HepG2 (cell line): Measurements from ENCODE around the gene SMAD7. TPM values are rescaled to one million over a fixed set of nuclear protein-coding genes. Genes with fewer than 3 reads are reported as not detected.
A peak's percentile ranks its signal among the peaks of the same experiment; 100 is the strongest.

Experiments
- ASH2L ChIP-seq: fragments of 300-600, 200-600 bp; sonication (generic); IDR thresholded peaks from 2 replicates; pipeline ENCODE4 v1.7.0; 2017; ENCODE audit warnings: low read depth, mild to moderate bottlenecking, moderate library complexity, mixed read lengths, low read length; ENCODE audit not compliant: insufficient read length
- CHD4 ChIP-seq: fragments of 200-600 bp; sonication (generic); IDR thresholded peaks from 2 replicates; pipeline ENCODE4 v1.7.0; 2017; ENCODE audit warnings: mild to moderate bottlenecking, low read length, borderline replicate concordance
- GLI4 ChIP-seq: sonication (generic); formaldehyde crosslinking; IDR thresholded peaks from 2 replicates; pipeline ENCODE4 v1.5.1; 2020; ENCODE audit warnings: missing genetic modification reagents, mild to moderate bottlenecking, moderate library complexity, borderline replicate concordance
- HOXA5 ChIP-seq: sonication (generic); formaldehyde crosslinking; IDR thresholded peaks from 2 replicates; pipeline ENCODE4 v1.4.0; 2020; ENCODE audit warnings: missing genetic modification reagents
- MTF1 ChIP-seq: sonication (generic); formaldehyde crosslinking; IDR thresholded peaks from 2 replicates; pipeline ENCODE4 v1.5.0; 2020; ENCODE audit warnings: missing genetic modification reagents
- POLR2G ChIP-seq: fragments of 200-400 bp; formaldehyde crosslinking; IDR thresholded peaks from 2 replicates; pipeline ENCODE4 v1.6.1; 2018; ENCODE audit warnings: mild to moderate bottlenecking, low read depth, low read length, moderate library complexity
- SNAI1 ChIP-seq: sonication (generic); formaldehyde crosslinking; IDR thresholded peaks from 2 replicates; pipeline ENCODE4 v1.5.0; 2020; ENCODE audit warnings: mild to moderate bottlenecking, missing genetic modification reagents, borderline replicate concordance
- TBP ChIP-seq: sonication (generic); formaldehyde crosslinking; IDR thresholded peaks from 2 replicates; pipeline ENCODE4 v1.5.0; 2020; ENCODE audit warnings: missing genetic modification reagents
- ZBTB39 ChIP-seq: sonication (generic); formaldehyde crosslinking; IDR thresholded peaks from 2 replicates; pipeline ENCODE4 v1.5.0; 2020; ENCODE audit warnings: missing genetic modification reagents
- ZNF142 ChIP-seq: sonication (generic); formaldehyde crosslinking; IDR thresholded peaks from 2 replicates; pipeline ENCODE4 v1.4.0; 2020; ENCODE audit warnings: missing genetic modification reagents
- ZNF235 ChIP-seq: sonication (generic); formaldehyde crosslinking; IDR thresholded peaks from 2 replicates; pipeline ENCODE4 v1.8.1; 2023; ENCODE audit warnings: mild to moderate bottlenecking, missing genetic modification reagents, borderline replicate concordance
- ZNF251 ChIP-seq: sonication (generic); formaldehyde crosslinking; IDR thresholded peaks from 2 replicates; pipeline ENCODE4 v1.9.0; 2021; ENCODE audit warnings: mild to moderate bottlenecking, missing genetic modification reagents
- ZNF768 ChIP-seq: sonication (generic); formaldehyde crosslinking; IDR thresholded peaks from 2 replicates; pipeline ENCODE4 v1.4.0; 2020; ENCODE audit warnings: missing genetic modification reagents
- ZNF776 ChIP-seq: sonication (generic); formaldehyde crosslinking; IDR thresholded peaks from 2 replicates; pipeline ENCODE4 v1.4.0; 2020; ENCODE audit warnings: mild to moderate bottlenecking, missing genetic modification reagents
- polyA plus RNA-seq, 8 experiments: library from polyadenylated mRNA; depleted of rRNA in 3 of 8; stranded (reverse) in 7 of 8; unstranded in 1 of 8; fragments of >200 nt; fragmentation: Illumina TruSeq in 4 of 8; extraction: Trizol in 4 of 8; gene quantifications; 2 replicates each; pipeline versions ENCODE4 v1.2.1 to v1.2.3, GENCODE V29; 2011 to 2016; ENCODE audit warnings: low read depth in 4 of 8, missing spikeins in 1 of 8, mixed read lengths in 1 of 8; ENCODE audit not compliant: insufficient read depth in 1 of 8
- total RNA-seq, 5 experiments: library from RNA; depleted of rRNA; stranded (reverse); fragments of >200 nt; fragmentation: Illumina TruSeq; extraction: Trizol; gene quantifications; 2 replicates each; pipeline ENCODE4 v1.2.3, GENCODE V29; 2016; ENCODE audit warnings: low read depth in 1 of 5
- TF ChIP-seq, protein P1 (sequence below): sonication (generic); formaldehyde crosslinking; IDR thresholded peaks from 2 replicates; pipeline ENCODE4 v1.4.0; 2020; ENCODE audit warnings: missing genetic modification reagents
- TF ChIP-seq, protein P2 (sequence below): sonication (generic); formaldehyde crosslinking; IDR thresholded peaks from 2 replicates; pipeline ENCODE4 v1.5.0; 2020; ENCODE audit warnings: mild to moderate bottlenecking, low read depth, missing genetic modification reagents, borderline replicate concordance
- TF ChIP-seq, protein P3 (sequence below): sonication (generic); formaldehyde crosslinking; IDR thresholded peaks from 2 replicates; pipeline ENCODE4 v1.8.1; 2023; ENCODE audit warnings: mild to moderate bottlenecking, missing genetic modification reagents

SMAD7 gene
- total and polyA plus RNA-seq, 2 of the 13 experiments (the other 11 are each of a cell fraction or from before 2014, with no cell fraction given), result 17.4 to 24.7 TPM

GRCh38 chr18:48948112-48949049 lies 2.4 kb downstream of the SMAD7 start (continued):
- TF ChIP-seq ZBTB39, result no peak
- TF ChIP-seq HOXA5, result no peak
- no peak for TF ChIP-seq ZNF235 (CRISPR knock-in tag)
- TF ChIP-seq MTF1 (CRISPR knock-in tag), result no peak
- TF ChIP-seq ZNF251 (CRISPR knock-in tag), result no peak
- TF ChIP-seq, protein P1, sequence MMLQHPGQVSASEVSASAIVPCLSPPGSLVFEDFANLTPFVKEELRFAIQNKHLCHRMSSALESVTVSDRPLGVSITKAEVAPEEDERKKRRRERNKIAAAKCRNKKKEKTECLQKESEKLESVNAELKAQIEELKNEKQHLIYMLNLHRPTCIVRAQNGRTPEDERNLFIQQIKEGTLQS (CRISPR knock-in tag), result no peak
- TF ChIP-seq SNAI1, result 0 out of 2 replicates have a peak, but pooled peaks have one; percentile 39
- TF ChIP-seq ZNF142 (CRISPR knock-in tag), result no peak
- TF ChIP-seq, protein P2, sequence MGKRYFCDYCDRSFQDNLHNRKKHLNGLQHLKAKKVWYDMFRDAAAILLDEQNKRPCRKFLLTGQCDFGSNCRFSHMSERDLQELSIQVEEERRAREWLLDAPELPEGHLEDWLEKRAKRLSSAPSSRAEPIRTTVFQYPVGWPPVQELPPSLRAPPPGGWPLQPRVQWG (CRISPR knock-in tag), result no peak
- no peak for TF ChIP-seq CHD4
- no peak for TF ChIP-seq ZNF768
- TF ChIP-seq ZNF776 (CRISPR knock-in tag), result no peak
- no peak for TF ChIP-seq TBP (CRISPR knock-in tag)
- TF ChIP-seq, protein P3, sequence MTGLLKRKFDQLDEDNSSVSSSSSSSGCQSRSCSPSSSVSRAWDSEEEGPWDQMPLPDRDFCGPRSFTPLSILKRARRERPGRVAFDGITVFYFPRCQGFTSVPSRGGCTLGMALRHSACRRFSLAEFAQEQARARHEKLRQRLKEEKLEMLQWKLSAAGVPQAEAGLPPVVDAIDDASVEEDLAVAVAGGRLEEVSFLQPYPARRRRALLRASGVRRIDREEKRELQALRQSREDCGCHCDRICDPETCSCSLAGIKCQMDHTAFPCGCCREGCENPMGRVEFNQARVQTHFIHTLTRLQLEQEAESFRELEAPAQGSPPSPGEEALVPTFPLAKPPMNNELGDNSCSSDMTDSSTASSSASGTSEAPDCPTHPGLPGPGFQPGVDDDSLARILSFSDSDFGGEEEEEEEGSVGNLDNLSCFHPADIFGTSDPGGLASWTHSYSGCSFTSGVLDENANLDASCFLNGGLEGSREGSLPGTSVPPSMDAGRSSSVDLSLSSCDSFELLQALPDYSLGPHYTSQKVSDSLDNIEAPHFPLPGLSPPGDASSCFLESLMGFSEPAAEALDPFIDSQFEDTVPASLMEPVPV, result no peak
- TF ChIP-seq ASH2L, result peak; percentile 76
- no peak for TF ChIP-seq GLI4 (CRISPR knock-in tag)
- peak; percentile 62; the same call in 1 of the 2 replicates for TF ChIP-seq POLR2G
